ENCODE data around the gene LIN9.
"Not testable (repeated sequence)": the region's sequence is repeated elsewhere in the genome, so short reads cannot be mapped to it uniquely, and the experiment has no call there.

The LIN9 gene

GRCh38 chr1:226202666-226203065, 106.3 kb downstream of the LIN9 start:
- H3K36me3 ChIP-seq (replicated peaks in 1 of 2; ENCODE audit: control insufficient read depth in 2 of 2, insufficient read depth in 2 of 2, low read length in 2 of 2); H2AK5ac ChIP-seq (ENCODE audit: low read depth, low read length); H4K91ac ChIP-seq (ENCODE audit: low read depth, low read length, poor library complexity); H2BK5ac ChIP-seq (ENCODE audit: low read length); H3K27ac ChIP-seq (replicated peaks; ENCODE audit: low read length); H3K9me3 ChIP-seq (replicated peaks in 1 of 2; ENCODE audit: control insufficient read depth in 2 of 2, insufficient read depth in 1 of 2, low read depth in 1 of 2, low read length in 2 of 2); H3K79me1 ChIP-seq (ENCODE audit: low read depth, low read length); H3K4me2 ChIP-seq (ENCODE audit: insufficient read depth, low read length, poor library complexity, severe bottlenecking); H3K9ac ChIP-seq (ENCODE audit: low read depth, low read length, poor library complexity); H2BK15ac ChIP-seq (ENCODE audit: low read length); H3K4ac ChIP-seq (ENCODE audit: low read length); H3K27me3 ChIP-seq (ENCODE audit: control insufficient read depth in 3 of 3, insufficient read depth in 3 of 3, low read depth in 1 of 3, low read length in 3 of 3); H3K23ac ChIP-seq (ENCODE audit: low read depth, low read length, poor library complexity); H3K4me3 ChIP-seq (ENCODE audit: low read length in 2 of 2); H3K4me1 ChIP-seq (ENCODE audit: control insufficient read depth in 2 of 2, insufficient read depth in 1 of 2, low read depth in 1 of 2, low read length in 2 of 2); H4K8ac ChIP-seq (ENCODE audit: low read depth, low read length); H2BK120ac ChIP-seq (ENCODE audit: low read depth, low read length); H2AFZ ChIP-seq (ENCODE audit: low read length); H3K18ac ChIP-seq (ENCODE audit: low read length); H2BK12ac ChIP-seq (ENCODE audit: low read length); H3K14ac ChIP-seq (ENCODE audit: low read length); DNase-seq (ENCODE audit: low spot score): not testable (repeated sequence)
- no CpG with 5 or more reads among the region's 6 CpGs for WGBS, 2 donors (ENCODE audit: extremely low coverage in 2 of 2, insufficient read length in 2 of 2, insufficient replicate concordance in 1 of 2)

- H3K9ac ChIP-seq (ENCODE audit: low read depth, low read length, poor library complexity) = no peak overlapping the region
- H2BK15ac ChIP-seq (ENCODE audit: low read length) = no peak overlapping the region
- H4K91ac ChIP-seq (ENCODE audit: low read depth, low read length, poor library complexity) = no peak overlapping the region
- WGBS, 2 donors (ENCODE audit: extremely low coverage in 2 of 2, insufficient read length in 2 of 2, insufficient replicate concordance in 1 of 2) = no CpG with 5 or more reads among the region's 3 CpGs
- no peak overlapping the region for H2BK120ac ChIP-seq (ENCODE audit: low read depth, low read length)
- no peaks in the 10 kb centered on the region for H3K36me3 ChIP-seq (replicated peaks in 1 of 2; ENCODE audit: control insufficient read depth in 2 of 2, insufficient read depth in 2 of 2, low read length in 2 of 2)
- H2BK5ac ChIP-seq (ENCODE audit: low read length) = no peak overlapping the region
- H3K4me3 ChIP-seq (ENCODE audit: low read length in 2 of 2) = no peak overlapping the region
- no peak overlapping the region for H3K23ac ChIP-seq (ENCODE audit: low read depth, low read length, poor library complexity)
- H2BK12ac ChIP-seq (ENCODE audit: low read length) = no peak overlapping the region
- no peaks in the 10 kb centered on the region for H3K27me3 ChIP-seq (ENCODE audit: control insufficient read depth in 3 of 3, insufficient read depth in 3 of 3, low read depth in 1 of 3, low read length in 3 of 3)
- no peak overlapping the region for H3K4ac ChIP-seq (ENCODE audit: low read length)
- H2AK5ac ChIP-seq (ENCODE audit: low read depth, low read length) = no peak overlapping the region
- H2AFZ ChIP-seq (ENCODE audit: low read length) = no peak overlapping the region
- no peak overlapping the region for H3K27ac ChIP-seq (replicated peaks; ENCODE audit: low read length)
- H3K14ac ChIP-seq (ENCODE audit: low read length) = no peak overlapping the region
- no peak for DNase-seq (ENCODE audit: low spot score)
- H4K8ac ChIP-seq (ENCODE audit: low read depth, low read length) = no peak overlapping the region
- H3K4me2 ChIP-seq (ENCODE audit: insufficient read depth, low read length, poor library complexity, severe bottlenecking) = no peak overlapping the region
- H3K9me3 ChIP-seq (replicated peaks in 1 of 2; ENCODE audit: control insufficient read depth in 2 of 2, insufficient read depth in 1 of 2, low read depth in 1 of 2, low read length in 2 of 2) = no peaks in the 10 kb centered on the region
- H3K18ac ChIP-seq (ENCODE audit: low read length) = no peak overlapping the region
- no peaks in the 10 kb centered on the region for H3K79me1 ChIP-seq (ENCODE audit: low read depth, low read length)
- H3K4me1 ChIP-seq (ENCODE audit: control insufficient read depth in 2 of 2, insufficient read depth in 1 of 2, low read depth in 1 of 2, low read length in 2 of 2) = no peaks in the 10 kb centered on the region
Measured at GRCh38 chr1:226202246-226202645, 106.7 kb downstream of the LIN9 start.

GRCh38 chr1:226201029-226201593, 107.9 kb downstream of the LIN9 start:
- Histone ChIP-seq H3K4me1 (ENCODE audit: control insufficient read depth in 2 of 2, insufficient read depth in 1 of 2, low read depth in 1 of 2, low read length in 2 of 2) (no peaks in the 10 kb centered on the region), H2BK12ac (ENCODE audit: low read length) (no peak overlapping the region), H3K4ac (ENCODE audit: low read length) (no peak overlapping the region), H2BK120ac (ENCODE audit: low read depth, low read length) (no peak overlapping the region), H2AK5ac (ENCODE audit: low read depth, low read length) (no peak overlapping the region), H3K9me3 (replicated peaks in 1 of 2; ENCODE audit: control insufficient read depth in 2 of 2, insufficient read depth in 1 of 2, low read depth in 1 of 2, low read length in 2 of 2) (no peaks in the 10 kb centered on the region), H3K27ac (replicated peaks; ENCODE audit: low read length) (no peak overlapping the region), H2AFZ (ENCODE audit: low read length) (no peak overlapping the region), H4K8ac (ENCODE audit: low read depth, low read length) (no peak overlapping the region), H2BK15ac (ENCODE audit: low read length) (no peak overlapping the region), H3K14ac (ENCODE audit: low read length) (no peak overlapping the region), H3K4me2 (ENCODE audit: insufficient read depth, low read length, poor library complexity, severe bottlenecking) (no peak overlapping the region), H4K91ac (ENCODE audit: low read depth, low read length, poor library complexity) (no peak overlapping the region), H3K4me3 (ENCODE audit: low read length in 2 of 2) (no peak overlapping the region), H3K9ac (ENCODE audit: low read depth, low read length, poor library complexity) (no peak overlapping the region), H3K79me1 (ENCODE audit: low read depth, low read length) (no peaks in the 10 kb centered on the region), H3K27me3 (ENCODE audit: control insufficient read depth in 3 of 3, insufficient read depth in 3 of 3, low read depth in 1 of 3, low read length in 3 of 3) (no peaks in the 10 kb centered on the region), H3K18ac (ENCODE audit: low read length) (no peak overlapping the region), H3K23ac (ENCODE audit: low read depth, low read length, poor library complexity) (no peak overlapping the region), H3K36me3 (replicated peaks in 1 of 2; ENCODE audit: control insufficient read depth in 2 of 2, insufficient read depth in 2 of 2, low read length in 2 of 2) (no peaks in the 10 kb centered on the region), H2BK5ac (ENCODE audit: low read length) (no peak overlapping the region)
- WGBS, 2 donors (ENCODE audit: extremely low coverage in 2 of 2, insufficient read length in 2 of 2, insufficient replicate concordance in 1 of 2) = no CpG with 5 or more reads among the region's 5 CpGs
- no peak for DNase-seq (ENCODE audit: low spot score)

GRCh38 chr1:226199971-226200370, 109.0 kb downstream of the LIN9 start:
- Histone ChIP-seq H4K91ac (ENCODE audit: low read depth, low read length, poor library complexity) (no peak overlapping the region), H4K8ac (ENCODE audit: low read depth, low read length) (no peak overlapping the region), H2BK120ac (ENCODE audit: low read depth, low read length) (no peak overlapping the region), H3K4me1 (ENCODE audit: control insufficient read depth in 2 of 2, insufficient read depth in 1 of 2, low read depth in 1 of 2, low read length in 2 of 2) (no peaks in the 10 kb centered on the region), H3K4me3 (ENCODE audit: low read length in 2 of 2) (no peak overlapping the region), H3K18ac (ENCODE audit: low read length) (no peak overlapping the region), H2BK15ac (ENCODE audit: low read length) (no peak overlapping the region), H3K79me1 (ENCODE audit: low read depth, low read length) (no peaks in the 10 kb centered on the region), H3K9me3 (replicated peaks in 1 of 2; ENCODE audit: control insufficient read depth in 2 of 2, insufficient read depth in 1 of 2, low read depth in 1 of 2, low read length in 2 of 2) (no peaks in the 10 kb centered on the region), H3K4ac (ENCODE audit: low read length) (no peak overlapping the region), H3K27me3 (ENCODE audit: control insufficient read depth in 3 of 3, insufficient read depth in 3 of 3, low read depth in 1 of 3, low read length in 3 of 3) (peaks cover 0 to 3% (median 0%) of the 10 kb centered on the region in 3 experiments), H3K23ac (ENCODE audit: low read depth, low read length, poor library complexity) (no peak overlapping the region), H3K9ac (ENCODE audit: low read depth, low read length, poor library complexity) (no peak overlapping the region), H3K14ac (ENCODE audit: low read length) (no peak overlapping the region), H2BK5ac (ENCODE audit: low read length) (no peak overlapping the region), H3K27ac (replicated peaks; ENCODE audit: low read length) (no peak overlapping the region), H2AK5ac (ENCODE audit: low read depth, low read length) (no peak overlapping the region), H3K36me3 (replicated peaks in 1 of 2; ENCODE audit: control insufficient read depth in 2 of 2, insufficient read depth in 2 of 2, low read length in 2 of 2) (no peaks in the 10 kb centered on the region), H3K4me2 (ENCODE audit: insufficient read depth, low read length, poor library complexity, severe bottlenecking) (no peak overlapping the region), H2AFZ (ENCODE audit: low read length) (no peak overlapping the region), H2BK12ac (ENCODE audit: low read length) (no peak overlapping the region)
- no CpG with 5 or more reads among the region's 2 CpGs for whole genome bisulfite sequencing, 2 donors (ENCODE audit: extremely low coverage in 2 of 2, insufficient read length in 2 of 2, insufficient replicate concordance in 1 of 2)
- DNase-seq (ENCODE audit: low spot score) = no peak
